Measurements from ENCODE around the gene SYTL5. TPM values are rescaled to one million over a fixed set of nuclear protein-coding genes. Genes with fewer than 3 reads are reported as not detected.

SYTL5 gene
- total and polyA plus RNA-seq, 2 experiments from 2014 or later, result 0.23 to 0.35 TPM

- Histone ChIP-seq H3K9me2 (ENCODE audit: insufficient read depth) (no peaks in the 10 kb centered on the region), H3K4me1 (ENCODE audit: insufficient read depth) (0 out of 2 replicates have a peak, but pooled peaks cover 6% of the 10 kb centered on the region), H3K4me2 (no peak overlapping the region), H4K20me1 (replicated peaks; ENCODE audit: insufficient read depth) (no peaks in the 10 kb centered on the region), H3K27me3 (ENCODE audit: insufficient read depth) (no peaks in the 10 kb centered on the region), H3K79me2 (replicated peaks; ENCODE audit: insufficient read depth) (no peaks in the 10 kb centered on the region), H3K4me3 (no peak overlapping the region), H3K27ac (ENCODE audit: low read depth) (no peak overlapping the region), H3F3A (replicated peaks; ENCODE audit: low read depth) (no peaks in the 10 kb centered on the region), H3K36me3 (ENCODE audit: insufficient read depth) (no peaks in the 10 kb centered on the region), H2AFZ (no peak overlapping the region)
- ATAC-seq, result no peak
- Mint-ChIP-seq H3K27ac (no peak overlapping the region), H3K36me3 (ENCODE audit: low read depth) (no peaks in the 10 kb centered on the region), H3K9me3 (no peaks in the 10 kb centered on the region; the same call in 2 of the 3 replicates), H3K4me1 (peaks cover 3% of the 10 kb centered on the region; the same call in 1 of the 3 replicates), H3K4me3 (no peak overlapping the region), H3K27me3 (ENCODE audit: insufficient read depth, low read depth, poor library complexity) (no peaks in the 10 kb centered on the region)
- no peak for TF ChIP-seq CREB1 (CRISPR knock-in tag; IDR thresholded peaks at IDR 0.05; ENCODE audit: low read depth)
- no peak for TF ChIP-seq STAT1 (IDR thresholded peaks at IDR 0.05; ENCODE audit: unreplicated experiment)
- no peak for TF ChIP-seq REST (IDR thresholded peaks at IDR 0.05; ENCODE audit: unreplicated experiment)
- TF ChIP-seq ZNF462 (CRISPR knock-in tag; IDR thresholded peaks at IDR 0.05), result no peak
- no peak for TF ChIP-seq EZH2phosphoT487 (IDR thresholded peaks at IDR 0.05; ENCODE audit: unreplicated experiment)
- TF ChIP-seq JUNB (IDR thresholded peaks at IDR 0.05; ENCODE audit: unreplicated experiment), result no peak
- no peak for TF ChIP-seq NANOG (IDR thresholded peaks at IDR 0.05; ENCODE audit: borderline replicate concordance)
- TF ChIP-seq CTCF (conservative IDR thresholded peaks at IDR 0.05; ENCODE audit: low read depth in 2 of 2), result no peak
- TF ChIP-seq ETS1 (IDR thresholded peaks at IDR 0.05), result no peak
- TF ChIP-seq ZNF114 (CRISPR knock-in tag; IDR thresholded peaks at IDR 0.05), result no peak
- TF ChIP-seq POLR2AphosphoS5 (IDR thresholded peaks at IDR 0.05; ENCODE audit: low read depth), result no peak
- TF ChIP-seq ZNF331 (CRISPR knock-in tag; IDR thresholded peaks at IDR 0.05; ENCODE audit: low read depth), result no peak
- no peak for TF ChIP-seq EZH2 (IDR thresholded peaks at IDR 0.05; ENCODE audit: low read depth, unreplicated experiment)
- no peak for DNase-seq (ENCODE audit: low spot score)
Observed at GRCh38 chrX:38028300-38028699, 21.9 kb downstream of the SYTL5 start.

All from GM23338 (cell line).